Measurements from ENCODE around the gene DPP9.

DPP9 gene

GRCh38 chr19:4635754-4636116 lies 87.9 kb downstream of the DPP9 start:
- Histone ChIP-seq H3K4me1 (ENCODE audit: control insufficient read depth, low read depth, low read length) (no peaks in the 10 kb centered on the region), H3K9ac (ENCODE audit: low read length) (no peak overlapping the region), H3K27ac (ENCODE audit: low read length) (no peak overlapping the region), H3K9me3 (ENCODE audit: control insufficient read depth, low read depth, low read length) (no peaks in the 10 kb centered on the region), H3K36me3 (ENCODE audit: control insufficient read depth, low read depth, low read length) (no peaks in the 10 kb centered on the region), H3K27me3 (ENCODE audit: control insufficient read depth, insufficient read depth, low read length) (peaks cover 22% of the 10 kb centered on the region), H3K4me3 (ENCODE audit: low read length) (peak overlapping the region; percentile 70)

DNA sequence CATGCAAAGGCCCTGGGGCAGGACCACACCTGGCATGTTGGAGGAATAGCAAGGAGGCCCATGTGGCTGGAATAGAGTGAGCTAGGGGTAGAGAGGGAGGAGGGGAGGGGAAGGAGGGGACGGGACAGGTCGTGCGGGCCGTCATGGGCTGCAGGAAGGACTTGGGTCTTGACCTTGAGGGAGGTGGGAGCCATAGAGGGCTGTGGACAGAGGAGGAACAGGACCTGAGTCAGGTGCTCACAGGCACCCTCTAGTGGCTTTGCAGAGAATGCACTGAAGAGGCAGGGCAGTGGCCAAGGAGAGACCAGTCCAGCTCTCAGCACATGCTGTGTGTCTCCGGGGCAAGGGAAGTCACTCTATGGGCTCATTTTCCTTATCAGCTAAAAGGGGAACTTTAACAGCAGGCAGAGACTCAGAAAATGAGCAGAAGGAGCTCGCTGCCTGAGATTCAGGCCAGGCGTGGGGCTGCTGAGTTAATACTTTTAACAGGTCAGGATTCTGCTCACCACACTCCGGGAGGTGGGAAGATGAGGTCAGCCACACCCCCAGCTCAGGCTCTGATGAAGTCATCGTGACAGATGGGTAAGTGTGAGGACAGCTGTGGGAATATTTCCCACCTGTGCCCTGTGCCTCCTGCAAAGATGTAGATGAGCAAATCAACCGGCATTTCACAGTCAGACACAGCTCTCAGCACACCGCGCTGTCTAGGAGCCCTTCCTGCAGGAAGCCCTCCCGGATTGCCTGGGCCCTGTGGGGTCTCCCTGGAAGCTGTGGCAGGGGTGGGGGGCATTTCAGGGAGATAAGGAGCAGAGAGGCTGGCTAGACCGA lies 90.3 kb downstream of the DPP9 start:
- H3K27me3 ChIP-seq (ENCODE audit: control insufficient read depth, insufficient read depth, low read length), result peaks cover 22% of the 10 kb centered on the region
- no peak overlapping the region for H3K9ac ChIP-seq (ENCODE audit: low read length)
- no peaks in the 10 kb centered on the region for H3K9me3 ChIP-seq (ENCODE audit: control insufficient read depth, low read depth, low read length)
- no peaks in the 10 kb centered on the region for H3K4me1 ChIP-seq (ENCODE audit: control insufficient read depth, low read depth, low read length)
- H3K4me3 ChIP-seq (ENCODE audit: low read length), result no peak overlapping the region
- no peaks in the 10 kb centered on the region for H3K36me3 ChIP-seq (ENCODE audit: control insufficient read depth, low read depth, low read length)
- H3K27ac ChIP-seq (ENCODE audit: low read length), result no peak overlapping the region

All from iPS-18a (cell line).